Endometrium (tissue), 2 donors: ENCODE measurements around the gene KCNQ1.

ENCODE experiments used
- FAIRE-seq: peaks from 2 replicates; lab custom pipeline; 2012; peaks lifted over from hg19 to GRCh38; lab: Jason Lieb, UNC
- donor health status: control.
- donor health status: control.

The KCNQ1 gene

GRCh38 chr11:2779981-2780849 is 335.4 kb downstream of the KCNQ1 start:
- FAIRE-seq: no peak

- no peak for FAIRE-seq
Measured at GRCh38 chr11:2780850-2781407, 336.1 kb downstream of the KCNQ1 start.

GRCh38 chr11:2781408-2782274 is 336.8 kb downstream of the KCNQ1 start:
- no peak for FAIRE-seq

- FAIRE-seq: no peak
Measured at GRCh38 chr11:2782769-2783168, 338.0 kb downstream of the KCNQ1 start.

- FAIRE-seq: no peak
Measured at GRCh38 chr11:2783536-2784082, 338.8 kb downstream of the KCNQ1 start.

GRCh38 chr11:2787816-2788167 is 343.0 kb downstream of the KCNQ1 start:
- no peak for FAIRE-seq

- no peak for FAIRE-seq
Measured at GRCh38 chr11:2788168-2789071, 343.6 kb downstream of the KCNQ1 start.

- FAIRE-seq: no peak
Measured at GRCh38 chr11:2789331-2789730, 344.5 kb downstream of the KCNQ1 start.

- no peak for FAIRE-seq
Measured at GRCh38 chr11:2789791-2790567, 345.2 kb downstream of the KCNQ1 start.

- no peak for FAIRE-seq
Measured at GRCh38 chr11:2790568-2790921, 345.7 kb downstream of the KCNQ1 start.

- FAIRE-seq: no peak
Measured at GRCh38 chr11:2791139-2791520, 346.3 kb downstream of the KCNQ1 start.

- no peak for FAIRE-seq
Measured at GRCh38 chr11:2791521-2792380, 346.9 kb downstream of the KCNQ1 start.

GRCh38 chr11:2792381-2793250 is 347.8 kb downstream of the KCNQ1 start:
- no peak for FAIRE-seq

GRCh38 chr11:2793701-2794045 is 348.9 kb downstream of the KCNQ1 start:
- no peak for FAIRE-seq

- FAIRE-seq: no peak
Measured at GRCh38 chr11:2794046-2794967, 349.5 kb downstream of the KCNQ1 start.

- no peak for FAIRE-seq
Measured at GRCh38 chr11:2794968-2795322, 350.1 kb downstream of the KCNQ1 start.

GRCh38 chr11:2795491-2795991 is 350.7 kb downstream of the KCNQ1 start:
- FAIRE-seq: no peak

GRCh38 chr11:2796091-2796490 is 351.3 kb downstream of the KCNQ1 start:
- FAIRE-seq: no peak
